Neuronal stem cell (in vitro differentiated cells): Measurements from ENCODE around the gene ITGAE.

ENCODE experiments used
- DNase-seq: peaks from one replicate; pipeline ENCODE4 v3.0.0-alpha.2; 2013; ENCODE audit warnings: low spot score
- H2AFZ ChIP-seq: one replicate; pipeline ENCODE4 v1.6.1; 2013; ENCODE audit warnings: mild to moderate bottlenecking, low read length, inconsistent platforms
- H2AK5ac ChIP-seq: 2 replicates; pipeline ENCODE4 v1.6.1; 2013; ENCODE audit warnings: low read depth, mild to moderate bottlenecking, inconsistent platforms, low read length, moderate library complexity, mixed read lengths
- H2BK120ac ChIP-seq: 2 replicates; pipeline ENCODE4 v1.6.1; 2013; ENCODE audit warnings: low read depth, mild to moderate bottlenecking, inconsistent platforms, low read length, moderate library complexity, mixed read lengths
- H2BK12ac ChIP-seq: one replicate; pipeline ENCODE4 v1.6.1; 2013; ENCODE audit warnings: low read length, inconsistent platforms
- H2BK15ac ChIP-seq: 2 replicates; pipeline ENCODE4 v1.6.1; 2013; ENCODE audit warnings: mild to moderate bottlenecking, low read length, inconsistent platforms, mixed read lengths
- H2BK5ac ChIP-seq: one replicate; pipeline ENCODE4 v1.6.1; 2013; ENCODE audit warnings: inconsistent platforms, mild to moderate bottlenecking, low read length, moderate library complexity
- H3K14ac ChIP-seq: one replicate; pipeline ENCODE4 v1.6.1; 2013; ENCODE audit warnings: low read length, inconsistent platforms
- H3K18ac ChIP-seq: 2 replicates; pipeline ENCODE4 v1.6.1; 2013; ENCODE audit warnings: low read length, inconsistent platforms
- H3K23ac ChIP-seq: 2 replicates; pipeline ENCODE4 v1.6.1; 2013; ENCODE audit warnings: low read depth, mild to moderate bottlenecking, mixed read lengths, low read length, inconsistent platforms; ENCODE audit not compliant: poor library complexity
- H3K27ac ChIP-seq: replicated peaks from 3 replicates; pipeline ENCODE4 v1.5.1; 2013; ENCODE audit warnings: low read length, inconsistent platforms
- H3K27me3 ChIP-seq, 3 experiments: 2 replicates each; pipeline ENCODE4 v1.6.1; 2013; ENCODE audit warnings: low read length in 3 of 3, mild to moderate bottlenecking in 2 of 3, inconsistent platforms in 1 of 3, low read depth in 1 of 3, mixed read lengths in 1 of 3, moderate library complexity in 1 of 3; ENCODE audit not compliant: control insufficient read depth in 3 of 3, insufficient read depth in 3 of 3
- H3K36me3 ChIP-seq, 2 donors: replicated peaks in 1 of 2; 2 replicates each; pipeline ENCODE4 v1.6.1; 2013; ENCODE audit warnings: low read length in 2 of 2; ENCODE audit not compliant: control insufficient read depth in 2 of 2, insufficient read depth in 2 of 2
- H3K4ac ChIP-seq: 2 replicates; pipeline ENCODE4 v1.6.1; 2013; ENCODE audit warnings: inconsistent platforms, mild to moderate bottlenecking, low read length, moderate library complexity
- H3K4me1 ChIP-seq, 2 donors: 1 replicate in 1 of 2; 2 replicates in 1 of 2; pipeline ENCODE4 v1.6.1; 2013; ENCODE audit warnings: low read length in 2 of 2, low read depth in 1 of 2; ENCODE audit not compliant: control insufficient read depth in 2 of 2, insufficient read depth in 1 of 2
- H3K4me2 ChIP-seq: one replicate; pipeline ENCODE4 v1.6.1; 2013; ENCODE audit warnings: mild to moderate bottlenecking, low read length, inconsistent platforms; ENCODE audit not compliant: insufficient read depth, poor library complexity, severe bottlenecking
- H3K4me3 ChIP-seq, 2 donors: 2 replicates each; pipeline ENCODE4 v1.5.1; 2013; ENCODE audit warnings: low read length in 2 of 2, mild to moderate bottlenecking in 2 of 2, inconsistent platforms in 1 of 2, moderate library complexity in 1 of 2
- H3K79me1 ChIP-seq: one replicate; pipeline ENCODE4 v1.6.1; 2013; ENCODE audit warnings: low read depth, mild to moderate bottlenecking, inconsistent platforms, low read length, moderate library complexity
- H3K9ac ChIP-seq: one replicate; pipeline ENCODE4 v1.6.1; 2013; ENCODE audit warnings: mild to moderate bottlenecking, low read depth, low read length, inconsistent platforms; ENCODE audit not compliant: poor library complexity
- H3K9me3 ChIP-seq, 2 donors: replicated peaks in 1 of 2; 2 replicates each; pipeline versions ENCODE3 to v1.6.1; 2013; ENCODE audit warnings: low read length in 2 of 2, mild to moderate bottlenecking in 2 of 2, inconsistent platforms in 1 of 2, low read depth in 1 of 2, mixed read lengths in 1 of 2, moderate library complexity in 1 of 2; ENCODE audit not compliant: control insufficient read depth in 2 of 2, insufficient read depth in 1 of 2
- H4K8ac ChIP-seq: one replicate; pipeline ENCODE4 v1.6.1; 2013; ENCODE audit warnings: low read depth, mild to moderate bottlenecking, inconsistent platforms, low read length, moderate library complexity
- H4K91ac ChIP-seq: one replicate; pipeline ENCODE4 v1.6.1; 2013; ENCODE audit warnings: low read length, low read depth, mild to moderate bottlenecking, inconsistent platforms; ENCODE audit not compliant: poor library complexity
- WGBS, 2 donors: extraction: QIAGEN DNeasy Blood & Tissue Kit; methylation state at CpG; one replicate each; pipeline ENCODE4 v1.1.7; 2013; ENCODE audit warnings: missing lambda C conversion rate in 2 of 2, mixed read lengths in 1 of 2; ENCODE audit not compliant: insufficient read length in 2 of 2, insufficient replicate concordance in 1 of 2; ENCODE audit errors: extremely low coverage in 2 of 2; 5-methylcytosine and 5-hydroxymethylcytosine counted together

The ITGAE gene

GRCh38 chr17:3812771-3813170 lies 11.8 kb upstream of the ITGAE start:
- Histone ChIP-seq H4K8ac (no peak overlapping the region), H3K14ac (no peak overlapping the region), H2AK5ac (no peak overlapping the region), H3K79me1 (no peaks in the 10 kb centered on the region), H2AFZ (no peak overlapping the region), H3K9ac (no peak overlapping the region), H2BK15ac (no peak overlapping the region), H3K9me3 (no peaks in the 10 kb centered on the region), H2BK12ac (no peak overlapping the region), H3K27me3 (no peaks in the 10 kb centered on the region), H2BK120ac (no peak overlapping the region), H3K4ac (no peak overlapping the region), H3K4me2 (no peak overlapping the region), H3K23ac (no peak overlapping the region), H3K4me1 (no peaks in the 10 kb centered on the region), H3K27ac (no peak overlapping the region), H3K36me3 (peaks cover 42 to 99% of the 10 kb centered on the region in 2 donors), H3K18ac (no peak overlapping the region), H3K4me3 (no peak overlapping the region), H4K91ac (no peak overlapping the region), H2BK5ac (no peak overlapping the region)
- DNase-seq = no peak
- WGBS, 2 donors = no CpG with 5 or more reads among the region's 12 CpGs

GRCh38 chr17:3812284-3812683 lies 11.3 kb upstream of the ITGAE start:
- no peak overlapping the region for H2BK15ac ChIP-seq
- H2BK12ac ChIP-seq = no peak overlapping the region
- H2AFZ ChIP-seq = no peak overlapping the region
- H2BK5ac ChIP-seq = no peak overlapping the region
- H3K23ac ChIP-seq = no peak overlapping the region
- no peak overlapping the region for H3K18ac ChIP-seq
- H3K27me3 ChIP-seq = no peaks in the 10 kb centered on the region
- H4K8ac ChIP-seq = no peak overlapping the region
- no peaks in the 10 kb centered on the region for H3K9me3 ChIP-seq
- no peak for DNase-seq
- H2BK120ac ChIP-seq = no peak overlapping the region
- H3K4me2 ChIP-seq = no peak overlapping the region
- peaks cover 45 to 100% of the 10 kb centered on the region in 2 donors for H3K36me3 ChIP-seq
- H2AK5ac ChIP-seq = no peak overlapping the region
- no peak overlapping the region for H3K27ac ChIP-seq
- H3K9ac ChIP-seq = no peak overlapping the region
- H3K4ac ChIP-seq = no peak overlapping the region
- no peak overlapping the region for H4K91ac ChIP-seq
- no peak overlapping the region for H3K14ac ChIP-seq
- H3K4me3 ChIP-seq = no peak overlapping the region
- no peaks in the 10 kb centered on the region for H3K4me1 ChIP-seq
- no peaks in the 10 kb centered on the region for H3K79me1 ChIP-seq
- WGBS, 2 donors = no CpG with 5 or more reads among the region's 10 CpGs

GRCh38 chr17:3810019-3810418 lies 9.0 kb upstream of the ITGAE start:
- Histone ChIP-seq H2AK5ac (no peak overlapping the region), H2BK5ac (no peak overlapping the region), H3K79me1 (no peaks in the 10 kb centered on the region), H2BK15ac (no peak overlapping the region), H3K4me3 (no peak overlapping the region), H3K4me2 (no peak overlapping the region), H2BK120ac (no peak overlapping the region), H2BK12ac (no peak overlapping the region), H3K4me1 (no peaks in the 10 kb centered on the region), H3K9ac (no peak overlapping the region), H3K4ac (no peak overlapping the region), H4K91ac (no peak overlapping the region), H2AFZ (no peak overlapping the region), H3K27me3 (no peaks in the 10 kb centered on the region), H4K8ac (no peak overlapping the region), H3K36me3 (peaks cover 38 to 96% of the 10 kb centered on the region in 2 donors), H3K23ac (no peak overlapping the region), H3K14ac (no peak overlapping the region), H3K18ac (no peak overlapping the region), H3K9me3 (no peaks in the 10 kb centered on the region), H3K27ac (no peak overlapping the region)
- no peak for DNase-seq
- WGBS, 2 donors = no CpG with 5 or more reads among the region's 4 CpGs

- Histone ChIP-seq H2BK5ac (no peak overlapping the region), H2AK5ac (no peak overlapping the region), H3K14ac (no peak overlapping the region), H3K9me3 (no peaks in the 10 kb centered on the region), H3K4me3 (no peak overlapping the region), H3K27me3 (no peaks in the 10 kb centered on the region), H2AFZ (no peak overlapping the region), H4K8ac (no peak overlapping the region), H3K4me2 (no peak overlapping the region), H3K4ac (no peak overlapping the region), H2BK120ac (no peak overlapping the region), H3K23ac (no peak overlapping the region), H3K27ac (no peak overlapping the region), H3K36me3 (peaks cover 34 to 87% of the 10 kb centered on the region in 2 donors), H3K4me1 (no peaks in the 10 kb centered on the region), H3K79me1 (no peaks in the 10 kb centered on the region), H3K18ac (no peak overlapping the region), H3K9ac (no peak overlapping the region), H2BK15ac (no peak overlapping the region), H2BK12ac (no peak overlapping the region), H4K91ac (no peak overlapping the region)
- no peak for DNase-seq
- WGBS, 2 donors = no CpG with 5 or more reads among the region's 4 CpGs
Measured at GRCh38 chr17:3809135-3809534, 8.1 kb upstream of the ITGAE start.
